ENCODE measurements around the gene HSPA2.
A peak's percentile ranks its signal among the peaks of the same experiment; 100 is the strongest.

The HSPA2 gene

GRCh38 chr14:64540208-64541202, at the start of gene HSPA2:
TSS of gene HSPA2 (plus strand) at chr14:64540741. CDS start at chr14:64540850, 109 bp downstream.
- peak; percentile 100 for DNase-seq

GRCh38 chr14:64491637-64492036, 48.9 kb upstream of the HSPA2 start:
- DNase-seq = no peak

- DNase-seq = no peak
Measured at GRCh38 chr14:64493455-64493854, 47.1 kb upstream of the HSPA2 start.

- no peak for DNase-seq
Measured at GRCh38 chr14:64495252-64495651, 45.3 kb upstream of the HSPA2 start.

GRCh38 chr14:64496764-64497163, 43.8 kb upstream of the HSPA2 start:
- DNase-seq = no peak

- peak; percentile 10 for DNase-seq
Measured at GRCh38 chr14:64500088-64500487, 40.5 kb upstream of the HSPA2 start.

- DNase-seq = peak; percentile 74
Measured at GRCh38 chr14:64501411-64502171, 39.0 kb upstream of the HSPA2 start.

- DNase-seq = no peak
Measured at GRCh38 chr14:64502456-64502855, 38.1 kb upstream of the HSPA2 start.

- DNase-seq = peak; percentile 19
Measured at GRCh38 chr14:64502887-64503433, 37.6 kb upstream of the HSPA2 start.

- peak; percentile 96 for DNase-seq
Measured at GRCh38 chr14:64503434-64504309, 36.9 kb upstream of the HSPA2 start, which contains the start of gene ZBTB25. TSS of gene ZBTB25 (minus strand) at chr14:64503838. CDS start at chr14:64490533, 13,305 bp downstream.

- DNase-seq = peak; percentile 90
Measured at GRCh38 chr14:64504310-64504896, 36.1 kb upstream of the HSPA2 start, which contains the start of gene ZBTB1. TSS of gene ZBTB1 (plus strand) at chr14:64504770. CDS start at chr14:64521505, 16,735 bp downstream.

- DNase-seq = peak; percentile 91
Measured at GRCh38 chr14:64504897-64505794, 35.4 kb upstream of the HSPA2 start.

- no peak for DNase-seq
Measured at GRCh38 chr14:64506721-64507120, 33.8 kb upstream of the HSPA2 start.

- no peak for DNase-seq
Measured at GRCh38 chr14:64507376-64508156, 33.0 kb upstream of the HSPA2 start.

GRCh38 chr14:64508215-64508776, 32.2 kb upstream of the HSPA2 start:
- DNase-seq = no peak

- no peak for DNase-seq
Measured at GRCh38 chr14:64509036-64509435, 31.5 kb upstream of the HSPA2 start.

- DNase-seq = peak; percentile 57
Measured at GRCh38 chr14:64510825-64511671, 29.5 kb upstream of the HSPA2 start.

GRCh38 chr14:64513271-64513670, 27.3 kb upstream of the HSPA2 start:
- no peak for DNase-seq

All from fibroblast of skin of right quadriceps (primary cell).